22Rv1 (cell line): ENCODE results near the gene DOCK7.
A peak's percentile ranks its signal among the peaks of the same experiment; 100 is the strongest.
"Not testable (repeated sequence)": the region's sequence is repeated elsewhere in the genome, so short reads cannot be mapped to it uniquely, and the experiment has no call there.

Experiments
- H3K27ac ChIP-seq: fragments of 450-650 bp; 2 replicates; pipeline ENCODE4 v1.5.1; 2017
- ZFX ChIP-seq: fragments of 450-650 bp; IDR thresholded peaks from 2 replicates; pipeline ENCODE4 v1.6.1; 2017; ENCODE audit warnings: antibody characterized with exemption, borderline replicate concordance
- TF ChIP-seq, protein P1 (sequence below): fragments of 450-650 bp; IDR thresholded peaks from 2 replicates; pipeline ENCODE4 v1.5.1; 2017; ENCODE audit warnings: mild to moderate bottlenecking

DOCK7 gene

DNA sequence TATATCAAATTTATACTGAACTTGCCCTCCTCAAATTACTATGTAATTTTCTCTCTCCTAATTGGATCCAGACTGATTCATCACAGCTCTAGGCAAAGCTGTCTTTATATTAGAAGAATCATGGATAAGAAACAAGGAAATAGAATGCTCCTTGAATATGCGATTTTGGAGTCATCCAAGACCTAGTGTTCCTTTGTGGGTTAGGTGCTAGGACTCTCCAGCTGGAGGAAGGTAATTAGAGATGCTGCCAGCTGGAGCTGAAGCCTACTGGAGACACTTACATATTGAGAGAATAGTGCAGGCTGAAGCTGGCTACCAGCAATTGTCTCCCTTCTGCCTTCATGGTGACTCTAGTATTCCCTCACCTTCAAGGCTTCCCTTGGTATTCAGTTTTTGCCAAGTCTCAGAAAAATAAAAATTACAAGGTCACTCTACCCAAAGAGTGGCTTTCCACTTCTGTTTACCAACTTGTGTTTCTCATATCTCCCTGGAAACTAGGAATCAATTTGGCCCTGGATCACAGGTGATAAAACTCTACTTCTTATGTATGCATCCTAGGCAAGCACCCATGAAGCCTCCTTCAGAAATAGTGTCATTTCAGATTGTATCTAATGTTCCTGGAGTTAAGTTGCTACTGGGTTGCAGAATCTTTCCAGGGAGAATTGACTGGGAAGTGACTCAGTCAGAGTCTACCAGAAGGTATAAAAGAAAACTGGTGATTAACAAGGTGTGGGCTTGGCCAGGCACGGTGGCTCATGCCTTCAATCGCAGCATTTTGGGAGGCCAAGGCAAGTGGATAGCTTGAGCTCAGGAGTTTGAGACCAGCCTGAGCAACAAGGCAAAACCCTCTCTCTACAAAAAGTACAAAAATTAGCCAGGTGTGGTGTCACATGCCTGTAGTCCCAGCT is 24.4 kb upstream of the DOCK7 start:
- H3K27ac ChIP-seq, result no peak overlapping the region
- TF ChIP-seq, protein P1, sequence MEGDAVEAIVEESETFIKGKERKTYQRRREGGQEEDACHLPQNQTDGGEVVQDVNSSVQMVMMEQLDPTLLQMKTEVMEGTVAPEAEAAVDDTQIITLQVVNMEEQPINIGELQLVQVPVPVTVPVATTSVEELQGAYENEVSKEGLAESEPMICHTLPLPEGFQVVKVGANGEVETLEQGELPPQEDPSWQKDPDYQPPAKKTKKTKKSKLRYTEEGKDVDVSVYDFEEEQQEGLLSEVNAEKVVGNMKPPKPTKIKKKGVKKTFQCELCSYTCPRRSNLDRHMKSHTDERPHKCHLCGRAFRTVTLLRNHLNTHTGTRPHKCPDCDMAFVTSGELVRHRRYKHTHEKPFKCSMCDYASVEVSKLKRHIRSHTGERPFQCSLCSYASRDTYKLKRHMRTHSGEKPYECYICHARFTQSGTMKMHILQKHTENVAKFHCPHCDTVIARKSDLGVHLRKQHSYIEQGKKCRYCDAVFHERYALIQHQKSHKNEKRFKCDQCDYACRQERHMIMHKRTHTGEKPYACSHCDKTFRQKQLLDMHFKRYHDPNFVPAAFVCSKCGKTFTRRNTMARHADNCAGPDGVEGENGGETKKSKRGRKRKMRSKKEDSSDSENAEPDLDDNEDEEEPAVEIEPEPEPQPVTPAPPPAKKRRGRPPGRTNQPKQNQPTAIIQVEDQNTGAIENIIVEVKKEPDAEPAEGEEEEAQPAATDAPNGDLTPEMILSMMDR, result no peak
- no peak for TF ChIP-seq ZFX

DNA sequence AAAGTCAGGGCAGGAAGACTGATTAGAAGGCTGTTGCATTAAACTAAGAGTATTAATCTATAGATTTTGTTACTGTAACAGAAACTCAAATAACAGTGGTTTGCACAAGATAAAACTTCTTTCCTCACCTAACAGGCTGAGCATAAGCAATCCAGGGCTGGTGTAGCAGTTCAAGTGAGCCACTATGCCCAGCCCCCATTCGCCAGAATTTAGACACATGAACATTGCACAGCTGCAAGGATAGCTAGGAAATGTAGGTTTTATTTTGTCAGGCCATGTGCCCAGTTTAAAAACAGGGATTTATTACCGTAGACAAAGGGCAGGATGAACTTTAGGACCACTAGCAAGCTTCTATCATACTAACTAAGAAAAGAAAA is 19.5 kb upstream of the DOCK7 start:
- peak overlapping the region; percentile 80 for H3K27ac ChIP-seq
- TF ChIP-seq, protein P1, result no peak
- no peak for TF ChIP-seq ZFX

DNA sequence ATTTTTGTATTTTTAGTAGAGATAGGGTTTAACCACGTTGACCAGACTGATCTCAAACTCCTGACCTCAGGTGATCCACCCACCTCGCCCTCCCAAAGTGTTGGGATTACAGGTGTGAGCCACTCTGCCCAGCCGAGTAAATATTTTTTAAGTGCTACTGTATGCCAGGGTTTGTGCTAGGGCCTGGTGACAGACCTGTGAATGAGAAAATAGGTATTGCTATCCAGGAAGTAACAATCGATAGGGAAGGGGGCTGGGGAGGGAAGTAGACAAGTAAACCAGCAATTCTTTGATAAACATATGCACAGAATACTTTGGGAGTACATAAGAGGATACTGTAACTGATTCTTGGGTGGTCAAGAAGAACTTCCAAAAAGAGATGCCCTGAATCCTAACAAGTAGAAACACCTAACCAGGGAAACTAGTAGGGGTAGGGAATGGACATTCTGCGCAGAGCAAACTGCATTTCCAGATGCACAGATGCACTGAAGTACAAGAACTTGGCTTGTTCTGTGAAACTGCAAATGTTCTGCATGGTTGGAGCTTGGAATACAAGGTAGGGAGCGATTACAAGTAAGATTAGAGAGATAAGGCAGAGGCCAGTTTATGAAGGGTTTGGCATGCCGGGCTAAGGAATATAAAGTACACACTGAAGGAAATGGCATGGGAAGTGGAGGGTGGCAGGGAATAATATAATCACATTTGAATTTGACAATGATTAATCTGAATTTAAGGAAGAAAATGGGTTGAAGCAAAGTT is 19.0 kb upstream of the DOCK7 start:
- TF ChIP-seq ZFX, result no peak
- TF ChIP-seq, protein P1, result no peak
- H3K27ac ChIP-seq, result peak overlapping the region; percentile 80

DNA sequence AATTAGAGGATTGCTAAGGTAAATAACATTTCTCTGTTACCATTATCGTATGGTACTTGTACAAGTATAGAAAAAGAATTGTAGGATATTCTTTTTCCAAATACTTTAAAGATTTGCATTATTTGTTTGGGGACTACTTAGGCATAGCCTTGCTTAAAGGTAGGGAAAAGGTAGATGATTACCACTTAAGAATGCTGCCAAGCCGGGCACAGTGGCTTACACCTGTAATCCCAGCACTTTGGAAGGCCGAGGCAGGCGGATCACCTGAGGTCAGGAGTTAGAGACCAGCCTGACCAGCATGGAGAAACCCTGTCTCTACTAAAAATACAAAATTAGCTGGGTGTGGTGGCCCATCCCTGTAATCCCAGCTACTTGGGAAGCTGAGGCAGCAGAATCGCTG is 10.0 kb upstream of the DOCK7 start:
- H3K27ac ChIP-seq, result not testable (repeated sequence)

DNA sequence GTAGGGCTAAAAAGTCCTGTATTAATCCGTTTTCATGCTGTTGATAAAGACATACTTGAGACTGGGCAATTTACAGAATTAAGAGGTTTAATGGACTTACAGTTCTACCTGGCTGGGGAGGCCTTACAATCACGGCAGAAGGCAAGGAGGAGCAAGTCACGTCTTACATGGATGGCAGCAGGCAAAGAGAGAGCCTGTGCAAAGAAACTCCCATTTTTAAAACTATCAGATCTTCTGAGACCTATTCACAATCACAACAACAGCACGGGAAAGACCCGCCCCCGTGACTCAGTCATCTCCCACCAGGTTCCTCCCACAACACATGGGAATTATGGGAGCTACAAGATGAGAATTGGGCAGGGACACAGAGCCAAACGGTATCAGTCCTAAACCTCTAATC is 6.3 kb upstream of the DOCK7 start:
- not testable (repeated sequence) for H3K27ac ChIP-seq

DNA sequence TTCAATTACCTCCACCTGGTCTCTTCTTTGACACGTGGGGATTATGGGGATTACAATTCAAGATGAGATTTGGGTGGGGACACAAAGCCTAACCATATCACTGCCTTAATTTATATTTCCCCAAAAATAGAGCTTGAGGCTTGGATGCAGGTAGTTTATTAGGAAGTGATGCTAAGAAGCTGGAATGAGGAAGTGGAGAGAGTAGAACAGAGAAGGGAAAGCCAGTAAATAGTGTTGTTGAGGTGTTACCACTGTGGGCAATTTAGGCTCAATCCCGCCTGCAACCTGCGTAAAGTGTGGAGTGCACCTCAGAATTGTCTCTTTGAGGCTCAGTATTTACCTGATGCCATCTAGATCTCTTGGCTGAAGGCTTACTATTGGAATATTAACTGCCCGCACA is 4.9 kb upstream of the DOCK7 start:
- no peak overlapping the region for H3K27ac ChIP-seq
- TF ChIP-seq, protein P1, result no peak
- TF ChIP-seq ZFX, result no peak

DNA sequence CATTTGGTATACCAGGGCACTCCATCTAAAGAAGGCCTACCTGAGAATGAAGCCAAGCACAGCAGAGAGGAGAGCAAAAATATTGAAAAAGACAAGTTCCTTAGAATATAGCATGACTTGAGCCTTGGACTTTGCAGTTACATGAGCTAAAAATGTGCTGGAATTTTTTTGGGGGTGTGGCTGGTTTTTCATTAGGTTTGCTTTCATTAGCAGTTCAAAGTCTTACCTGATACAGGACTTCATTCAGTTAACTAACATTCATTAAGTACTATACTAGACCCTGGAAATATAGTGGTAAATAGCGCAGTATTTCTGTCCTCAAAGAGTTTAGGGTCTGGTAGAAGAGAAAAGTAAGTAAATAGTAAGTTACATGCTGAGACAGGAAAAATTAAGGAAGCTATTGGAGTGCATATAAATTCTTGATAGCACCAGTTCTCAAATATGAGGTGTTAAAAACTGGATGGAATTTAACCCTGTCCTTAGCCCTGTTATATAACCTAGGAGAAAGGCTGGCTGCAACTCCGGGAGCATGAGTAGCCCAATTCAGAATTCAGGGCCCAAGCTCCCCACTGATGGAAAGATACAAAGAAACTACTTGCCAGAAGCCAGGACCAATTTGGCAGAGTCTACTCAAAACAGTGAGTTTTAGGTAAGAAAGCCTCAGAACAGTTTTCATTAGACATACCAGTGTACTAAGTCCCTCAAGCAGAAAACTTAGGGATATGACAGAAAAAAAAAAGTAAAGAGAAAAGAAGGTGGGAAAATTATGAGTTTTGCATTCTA is 3.1 kb upstream of the DOCK7 start:
- TF ChIP-seq, protein P1, result no peak
- no peak for TF ChIP-seq ZFX
- H3K27ac ChIP-seq, result no peak overlapping the region

DNA sequence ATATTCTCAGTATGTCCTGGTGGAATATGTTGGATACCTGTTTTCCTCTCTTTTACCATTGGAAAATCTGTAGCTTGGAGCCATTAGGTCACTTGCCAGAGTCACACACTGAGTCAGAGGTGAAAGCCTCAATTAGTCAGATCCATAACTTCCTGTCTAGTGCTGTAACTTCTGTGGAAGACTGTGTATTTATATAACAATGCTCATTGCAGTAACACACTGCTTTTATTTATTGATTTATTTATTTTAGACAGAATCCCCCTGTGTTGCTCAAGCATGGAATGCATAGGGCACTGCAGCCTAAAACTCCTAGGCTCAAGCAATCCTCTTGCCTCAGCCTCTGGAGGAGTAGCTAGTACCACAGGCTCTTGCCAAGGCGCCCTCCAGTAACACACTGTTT is 1.3 kb upstream of the DOCK7 start:
- no peak for TF ChIP-seq ZFX
- no peak overlapping the region for H3K27ac ChIP-seq
